Right lobe of liver (tissue), 4 donors: ENCODE results near the gene CACNA1C.

ENCODE experiments used
- POLR2A ChIP-seq: fragments of 450-650 bp; IDR thresholded peaks from one replicate; pipeline ENCODE4 v1.6.1; 2017; ENCODE audit warnings: antibody characterized with exemption, mild to moderate bottlenecking
- TF ChIP-seq, protein P1 (sequence below), 4 donors: fragments of 200-600 bp in 3 of 4; fragments of 450-650 bp in 1 of 4; IDR thresholded peaks; one replicate each; pipeline versions ENCODE4 v1.5.1 to v1.8.0; 2016 to 2022; ENCODE audit warnings: antibody characterized with exemption in 4 of 4, mild to moderate bottlenecking in 2 of 4
- donor health status: DM: no; HTN: no; CAD: no.
- donor health status: DM: no; HTN: no; CAD: no.
- donor health status: DM: no; HTN: yes; CAD: no.

DNA sequence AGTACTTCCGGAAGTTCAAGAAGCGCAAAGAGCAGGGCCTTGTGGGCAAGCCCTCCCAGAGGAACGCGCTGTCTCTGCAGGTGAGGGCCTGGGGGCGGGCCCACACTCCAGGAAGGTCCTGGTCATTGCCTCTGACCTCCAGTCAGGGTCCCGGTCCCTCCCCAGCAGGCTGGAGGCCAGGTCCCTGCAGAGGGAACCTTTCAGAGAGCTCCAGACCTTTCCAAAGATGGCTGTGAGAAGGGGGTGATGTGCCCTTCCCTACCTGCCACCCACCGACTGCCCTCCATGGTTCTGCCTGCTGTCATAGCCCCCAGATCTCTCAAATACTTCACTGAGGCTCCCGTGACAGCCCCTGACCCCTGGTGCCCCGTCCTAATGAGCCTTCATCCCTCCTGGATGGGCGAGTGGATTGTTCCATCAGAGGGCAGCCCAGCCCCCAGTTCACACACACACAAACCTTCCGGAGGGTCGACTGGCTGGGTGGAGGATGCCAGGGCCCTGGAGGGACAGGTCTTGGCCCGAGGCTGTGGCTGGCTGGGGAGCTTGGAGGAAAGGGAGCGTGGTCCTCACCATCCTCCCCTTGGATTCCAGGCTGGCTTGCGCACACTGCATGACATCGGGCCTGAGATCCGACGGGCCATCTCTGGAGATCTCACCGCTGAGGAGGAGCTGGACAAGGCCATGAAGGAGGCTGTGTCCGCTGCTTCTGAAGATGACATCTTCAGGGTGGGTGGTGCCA, 624.5 kb downstream of the CACNA1C start:
- TF ChIP-seq, protein P1, sequence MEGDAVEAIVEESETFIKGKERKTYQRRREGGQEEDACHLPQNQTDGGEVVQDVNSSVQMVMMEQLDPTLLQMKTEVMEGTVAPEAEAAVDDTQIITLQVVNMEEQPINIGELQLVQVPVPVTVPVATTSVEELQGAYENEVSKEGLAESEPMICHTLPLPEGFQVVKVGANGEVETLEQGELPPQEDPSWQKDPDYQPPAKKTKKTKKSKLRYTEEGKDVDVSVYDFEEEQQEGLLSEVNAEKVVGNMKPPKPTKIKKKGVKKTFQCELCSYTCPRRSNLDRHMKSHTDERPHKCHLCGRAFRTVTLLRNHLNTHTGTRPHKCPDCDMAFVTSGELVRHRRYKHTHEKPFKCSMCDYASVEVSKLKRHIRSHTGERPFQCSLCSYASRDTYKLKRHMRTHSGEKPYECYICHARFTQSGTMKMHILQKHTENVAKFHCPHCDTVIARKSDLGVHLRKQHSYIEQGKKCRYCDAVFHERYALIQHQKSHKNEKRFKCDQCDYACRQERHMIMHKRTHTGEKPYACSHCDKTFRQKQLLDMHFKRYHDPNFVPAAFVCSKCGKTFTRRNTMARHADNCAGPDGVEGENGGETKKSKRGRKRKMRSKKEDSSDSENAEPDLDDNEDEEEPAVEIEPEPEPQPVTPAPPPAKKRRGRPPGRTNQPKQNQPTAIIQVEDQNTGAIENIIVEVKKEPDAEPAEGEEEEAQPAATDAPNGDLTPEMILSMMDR (IDR thresholded peaks at IDR 0.05), result no peak
- TF ChIP-seq POLR2A, result no peak
